A673 (cell line): ENCODE measurements around the gene ESRRB.

Experiments
- CTCF ChIP-seq: fragments of 300-800, 200-600 bp; sonication (generic); conservative IDR thresholded peaks from 2 replicates; pipeline ENCODE4 v1.5.1; 2017; ENCODE audit warnings: low read depth, mild to moderate bottlenecking, antibody characterized with exemption, low read length, moderate library complexity, mixed read lengths
- EZH2 ChIP-seq: fragments of 200-600 bp; sonication (generic); IDR thresholded peaks from 2 replicates; pipeline ENCODE4 v1.6.1; 2017; ENCODE audit warnings: borderline replicate concordance, low read depth, mild to moderate bottlenecking, mixed read lengths, antibody characterized with exemption, low read length; ENCODE audit not compliant: poor library complexity, severe bottlenecking

- no peak for TF ChIP-seq CTCF
- no peak for TF ChIP-seq EZH2
These were observed 113.7 kb downstream of the ESRRB start for GRCh38 chr14:76489667-76490066.
